Femur (tissue), 1 donor: ENCODE measurements around the gene CABP1.

Experiments
- DNase-seq: peaks from one replicate; pipeline ENCODE4 v3.0.0-alpha.2; 2017

Gene CABP1

DNA sequence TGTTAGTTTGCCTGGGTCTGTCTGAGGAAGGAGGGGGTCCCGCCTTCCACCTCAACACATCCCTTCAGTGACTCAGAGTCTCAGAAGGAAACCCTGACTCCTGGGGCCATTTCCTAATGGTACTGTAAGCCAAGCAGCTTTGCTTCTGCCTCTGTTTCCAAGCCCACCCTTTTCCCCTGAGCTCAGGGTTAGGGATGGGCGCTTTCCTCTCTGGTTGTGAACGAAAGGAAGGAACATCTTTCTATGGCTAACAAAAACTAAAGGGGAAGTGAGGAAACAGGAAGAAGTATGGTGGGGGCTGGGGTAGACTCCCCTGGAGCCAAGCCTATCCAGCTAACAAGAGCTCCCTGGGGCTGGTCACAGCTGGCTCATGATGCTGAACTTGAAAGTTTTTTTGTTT is 58.2 kb downstream of the CABP1 start:
- no peak for DNase-seq

DNA sequence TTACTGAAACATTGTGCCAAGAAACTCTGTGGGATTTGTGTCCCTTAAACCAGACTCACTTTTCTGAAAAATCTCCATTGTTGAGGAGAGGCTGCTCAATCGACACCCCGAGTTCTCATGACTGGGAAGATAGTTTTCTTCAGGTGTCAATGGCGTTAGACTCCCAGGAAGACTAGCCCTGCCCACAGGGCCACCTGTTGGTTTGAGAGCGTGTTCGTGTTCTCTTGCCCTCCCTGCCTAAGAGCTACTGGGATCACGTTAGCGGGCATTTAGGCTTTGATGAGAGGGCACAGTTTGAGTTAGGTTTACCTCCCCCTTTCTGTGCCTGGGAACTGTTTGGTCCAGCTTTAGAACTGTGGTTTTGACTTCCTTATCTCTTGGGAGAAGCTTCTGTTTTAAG is 59.1 kb downstream of the CABP1 start:
- no peak for DNase-seq

DNA sequence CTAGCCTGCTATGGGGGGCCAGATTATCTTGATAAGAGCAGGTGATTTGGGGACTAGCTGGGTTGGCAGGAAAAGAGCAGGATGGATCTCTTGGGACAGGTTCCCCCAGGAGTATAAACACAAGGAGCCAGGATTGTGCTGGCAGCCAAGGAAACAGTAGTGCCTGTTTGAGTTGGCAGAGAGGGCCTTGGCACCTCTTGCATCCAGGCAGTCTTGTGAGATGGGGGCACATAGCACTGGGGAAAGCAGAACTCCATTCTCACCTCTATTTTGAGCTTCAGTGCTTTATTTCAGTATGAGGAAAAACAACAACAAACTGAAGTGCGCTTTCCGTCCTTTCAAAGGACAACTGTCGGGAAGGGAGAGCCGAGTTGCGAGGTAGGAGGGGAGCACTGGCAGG is 60.5 kb downstream of the CABP1 start:
- no peak for DNase-seq

DNA sequence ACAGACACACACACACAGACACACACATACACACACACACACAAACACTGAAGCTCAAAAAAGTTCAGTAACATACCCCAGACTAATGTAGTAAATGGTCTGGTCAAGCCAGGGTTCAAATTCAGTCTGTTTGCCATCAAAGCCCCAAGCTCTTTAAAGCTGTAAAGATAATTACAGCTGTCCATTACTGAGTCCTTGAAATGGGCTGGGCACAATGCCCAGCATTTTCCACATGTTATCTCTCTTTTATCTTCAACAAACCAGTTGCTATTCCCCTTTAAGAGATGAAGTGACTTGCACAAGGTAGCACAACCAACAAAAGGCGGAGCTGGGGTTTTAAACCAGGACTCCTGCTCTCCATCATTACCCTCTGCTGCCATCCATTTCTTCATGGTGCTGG is 62.2 kb downstream of the CABP1 start:
- DNase-seq: no peak

DNA sequence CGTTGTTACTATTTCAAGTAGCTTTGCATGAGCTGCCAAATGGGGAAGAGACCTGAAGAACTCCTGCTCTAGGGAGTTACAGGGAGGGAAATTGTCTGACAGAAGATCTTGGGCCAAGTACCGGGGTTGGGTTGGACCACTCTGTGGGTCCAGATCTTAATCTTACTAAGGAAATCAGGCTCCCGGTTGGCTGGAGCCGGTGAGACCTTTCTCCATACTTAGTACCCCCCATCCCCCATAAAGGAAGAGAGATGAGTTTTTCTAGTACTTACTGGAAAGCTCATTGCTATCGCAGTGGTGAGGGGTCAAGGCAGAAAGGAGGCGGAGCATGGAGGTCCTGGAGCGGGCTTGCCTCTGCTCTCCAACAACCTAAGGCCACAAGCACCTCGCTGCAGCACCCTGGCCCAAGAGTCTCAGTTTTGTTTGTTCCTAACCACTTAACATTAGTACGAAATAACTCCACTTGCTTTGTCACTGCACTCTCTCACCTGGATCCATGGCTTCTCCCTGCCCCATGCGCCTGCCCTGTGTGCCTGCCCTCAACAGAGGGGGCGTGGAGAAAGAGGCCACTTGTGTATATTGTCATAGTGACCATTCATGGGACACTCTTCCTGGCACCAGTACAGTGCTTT is 63.0 kb downstream of the CABP1 start:
- DNase-seq: no peak

DNA sequence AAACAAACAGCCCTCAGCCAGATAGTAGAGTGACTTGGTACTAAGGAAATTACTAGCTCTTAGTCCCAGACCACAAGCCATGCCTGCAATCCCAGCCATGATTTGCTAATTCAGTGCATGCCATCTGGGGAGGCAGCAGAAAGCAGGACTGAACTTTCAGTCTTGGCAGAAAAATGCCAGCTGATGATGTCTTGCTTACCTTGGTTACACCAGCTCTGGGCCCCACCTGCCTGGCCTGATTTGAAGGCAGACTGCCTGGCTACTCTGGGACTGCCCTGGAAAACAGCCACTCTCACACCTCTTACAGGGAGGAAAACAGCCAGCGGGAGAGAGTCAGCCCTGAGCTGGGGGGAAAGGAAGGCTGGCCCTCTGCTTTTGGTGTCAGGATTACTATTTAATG is 65.2 kb downstream of the CABP1 start:
- DNase-seq: no peak

DNA sequence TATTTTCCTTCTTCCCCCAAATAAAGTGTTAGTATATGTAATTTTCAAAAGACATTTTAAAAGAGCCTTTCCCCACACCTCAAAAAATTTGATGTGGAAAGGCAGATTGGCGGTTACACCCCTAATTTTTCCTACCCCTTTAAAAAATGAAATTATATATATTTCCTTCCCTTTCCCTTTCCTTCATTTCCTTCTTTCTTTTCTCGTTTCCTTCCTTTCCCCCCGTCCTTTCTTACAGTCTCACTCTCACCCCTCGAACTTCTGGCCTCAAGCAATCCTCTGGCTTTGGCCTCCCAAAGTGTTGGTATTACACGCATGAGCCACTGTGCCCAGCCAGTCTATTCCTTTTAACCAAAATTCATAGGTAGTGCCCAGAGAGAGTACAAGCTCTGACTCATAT is 65.6 kb downstream of the CABP1 start:
- no peak for DNase-seq

DNA sequence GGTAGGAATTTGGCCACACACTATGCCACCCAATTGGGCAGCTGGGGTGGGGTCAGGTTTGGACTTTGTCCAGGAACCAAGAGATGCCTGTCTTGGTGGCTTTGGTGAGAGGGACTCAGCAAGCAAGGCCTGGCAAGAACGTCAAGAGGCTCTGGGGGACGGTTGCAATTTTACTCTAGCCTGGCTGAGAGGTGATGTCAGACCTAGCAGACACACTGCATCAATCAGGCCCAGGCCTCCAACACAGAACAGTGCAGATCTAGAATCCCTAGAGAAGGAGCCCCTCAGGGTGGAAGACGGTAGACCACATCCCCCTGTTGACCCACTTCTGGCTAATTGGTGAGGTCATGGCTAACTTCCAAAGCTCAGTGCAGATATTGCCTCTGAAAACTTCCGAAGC is 68.2 kb downstream of the CABP1 start:
- no peak for DNase-seq

DNA sequence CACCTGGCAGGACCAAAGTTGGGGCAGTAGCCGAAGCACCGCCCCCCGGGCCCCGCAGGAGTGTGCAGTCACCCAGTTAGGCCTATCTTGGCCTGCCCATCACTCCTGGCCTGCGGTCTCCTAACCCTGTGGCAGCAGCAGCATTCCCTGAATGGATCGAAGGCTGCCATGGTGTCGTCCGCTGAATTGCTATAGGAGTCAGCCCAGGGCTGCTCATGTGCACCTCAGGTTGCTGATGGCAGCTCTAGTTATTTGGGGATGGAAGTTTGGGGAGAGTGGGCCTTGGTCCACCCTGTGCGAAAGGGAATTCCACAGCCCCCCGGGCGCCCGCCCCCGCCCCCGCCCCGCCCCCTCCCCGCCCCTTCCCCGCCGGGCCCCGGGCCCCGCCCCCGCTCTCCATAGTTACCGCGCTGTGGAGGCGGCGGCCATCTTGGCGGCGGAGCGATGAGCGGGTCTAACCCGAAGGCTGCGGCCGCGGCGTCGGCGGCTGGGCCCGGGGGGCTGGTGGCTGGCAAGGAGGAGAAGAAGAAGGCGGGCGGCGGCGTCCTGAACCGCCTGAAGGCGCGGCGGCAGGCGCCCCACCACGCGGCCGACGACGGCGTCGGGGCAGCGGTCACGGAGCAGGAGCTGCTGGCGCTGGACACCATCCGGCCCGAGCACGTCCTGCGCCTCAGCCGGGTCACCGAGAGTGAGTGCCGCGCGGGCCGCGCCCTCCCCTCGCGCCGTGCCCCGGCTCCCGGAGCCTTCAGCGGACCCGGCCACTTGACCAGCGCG is 69.8 kb downstream of the CABP1 start, which contains the start of gene UNC119B:
TSS of gene UNC119B (plus strand) at position 428 of the 774 bp plus-strand sequence. CDS start at position 445, 17 bp downstream.
- peak; percentile 82 for DNase-seq

DNA sequence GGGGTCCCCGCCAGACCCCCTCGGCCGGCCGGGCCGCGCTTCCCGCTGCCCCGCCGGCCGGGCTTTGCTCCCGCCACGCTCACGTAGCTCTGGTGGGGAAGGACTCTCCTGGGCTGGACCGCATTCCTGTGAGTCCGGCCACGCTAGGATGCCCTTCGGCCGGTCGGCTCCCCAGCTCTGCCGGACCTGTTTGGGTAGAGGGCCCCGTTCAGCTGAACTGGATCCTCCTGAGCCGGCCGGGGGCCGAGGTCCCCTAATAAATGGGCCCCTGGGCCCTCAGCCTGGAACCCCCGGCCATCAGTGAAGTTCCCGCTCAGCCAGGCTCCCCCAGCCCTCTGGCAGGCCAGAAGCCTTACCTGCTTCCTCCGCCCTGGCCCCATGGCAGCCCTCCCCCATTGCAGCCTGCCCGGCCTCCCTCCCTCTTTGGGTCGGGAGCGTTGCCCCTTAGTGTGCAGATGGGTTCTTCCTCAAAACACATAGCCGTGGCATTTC is 70.4 kb downstream of the CABP1 start:
- DNase-seq: no peak

DNA sequence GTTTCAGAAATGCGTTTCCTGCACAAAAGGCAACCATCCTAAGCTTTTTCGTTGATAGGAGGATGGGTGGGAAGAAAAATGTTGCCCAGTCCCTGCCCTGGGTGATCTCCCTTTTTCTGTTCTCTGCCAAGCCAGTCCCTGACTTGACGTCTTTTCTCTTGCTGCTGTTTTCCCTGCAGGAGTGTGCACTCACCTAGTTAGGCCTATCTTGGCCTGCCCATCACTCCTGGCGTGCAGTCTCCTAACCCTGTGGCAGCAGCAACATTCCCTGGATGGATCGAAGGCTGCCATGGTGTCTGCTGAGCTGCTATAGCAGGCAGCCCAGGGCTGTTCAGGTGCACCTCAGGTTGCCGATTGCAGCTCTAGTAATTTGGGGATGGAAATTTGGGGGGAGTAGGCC is 71.0 kb downstream of the CABP1 start:
- DNase-seq: no peak

DNA sequence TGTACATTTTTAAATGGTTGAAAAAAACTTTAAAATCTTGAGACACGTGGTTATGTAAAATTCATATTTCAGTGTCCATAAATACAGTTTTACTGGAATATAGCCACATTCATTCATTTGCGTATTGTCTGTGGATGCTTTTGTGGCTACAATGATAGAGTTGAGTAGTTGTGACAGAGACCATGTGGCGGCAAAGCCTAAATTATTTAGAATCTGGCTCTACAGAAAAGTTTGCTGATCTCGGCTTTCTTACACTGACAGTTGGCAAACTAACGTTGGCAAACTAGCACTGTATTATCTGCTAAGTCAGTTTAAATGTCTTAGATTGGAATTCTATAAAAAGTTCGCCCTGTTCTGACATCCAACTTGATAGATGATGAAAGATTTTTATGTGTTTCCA is 72.2 kb downstream of the CABP1 start:
- no peak for DNase-seq

DNA sequence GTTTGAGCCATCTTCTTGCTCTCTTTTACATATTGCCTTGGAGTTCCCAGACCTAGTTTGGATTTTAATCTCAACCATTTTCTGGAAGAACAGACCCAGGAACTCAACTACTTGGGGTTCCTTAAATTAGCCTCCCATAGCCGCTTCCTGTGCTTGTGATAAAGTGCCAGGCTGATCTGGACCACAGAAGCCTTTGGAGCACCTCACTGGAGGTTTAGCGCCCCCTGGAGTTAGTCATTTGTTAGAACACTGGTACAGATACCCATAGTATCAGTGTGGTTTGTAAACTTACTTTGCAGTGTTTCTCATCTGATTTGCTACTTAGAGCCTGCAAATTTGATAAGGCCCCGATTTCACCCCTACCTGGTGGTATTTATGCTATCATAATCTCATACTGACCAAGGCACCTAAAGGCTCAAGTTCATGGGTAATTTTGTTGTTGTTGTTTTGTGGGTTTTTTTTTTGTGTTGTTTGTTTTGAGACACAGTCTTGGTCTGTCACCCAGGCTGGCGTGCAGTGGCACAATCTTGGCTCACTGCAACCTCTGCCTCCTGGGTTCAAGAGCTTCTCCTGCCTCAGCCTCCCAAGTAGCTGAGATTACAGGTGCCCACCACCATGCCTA is 73.5 kb downstream of the CABP1 start:
- peak; percentile 80 for DNase-seq
